Renal cortex interstitium (tissue), 11 donors: ENCODE results near the gene MBD3. TPM values are rescaled to one million over a fixed set of nuclear protein-coding genes. Genes with fewer than 3 reads are reported as not detected.
A peak's percentile ranks its signal among the peaks of the same experiment; 100 is the strongest.

Source experiments
- DNase-seq, 11 donors: peaks; one replicate each; pipeline ENCODE4 v3.0.0-alpha.2; 2013; ENCODE audit warnings: low read depth in 9 of 11, low spot score in 4 of 11; ENCODE audit errors: extremely low read depth in 1 of 11
- polyA plus RNA-seq, 3 donors: library from polyadenylated mRNA; unstranded; fragments of 120-200 nt; gene quantifications; one replicate each; pipeline ENCODE4 v1.2.1, GENCODE V29; 2013; ENCODE audit not compliant: insufficient read length in 3 of 3

The MBD3 gene
- polyA plus RNA-seq, 3 donors: 41.3 to 77.7 (median 68.6) TPM

DNA sequence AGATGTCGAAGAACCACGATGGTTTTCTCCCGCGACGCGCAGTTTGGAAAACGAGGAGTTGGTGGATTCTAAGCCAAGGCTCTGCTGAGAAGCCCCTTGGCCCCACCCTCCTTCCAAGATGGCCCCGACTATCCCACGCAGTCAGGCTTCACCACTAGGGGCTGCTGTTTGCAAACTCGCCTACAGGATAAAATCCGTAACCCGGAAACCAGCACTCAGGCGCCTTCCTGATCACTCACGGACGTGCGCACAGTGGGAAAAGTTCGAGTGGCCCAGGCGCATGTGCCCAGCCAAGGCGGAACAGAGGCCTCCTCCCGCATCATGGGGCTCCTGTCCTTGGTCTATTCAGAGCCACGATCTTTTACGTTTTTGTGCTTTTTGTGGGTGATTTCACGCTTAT lies 31.8 kb upstream of the MBD3 start:
- DNase-seq: peak in 9 of 11 donors; percentile 13 to 38 (median 35)

- DNase-seq: no peak
Measured at GRCh38 chr19:1622541-1622940, 29.9 kb upstream of the MBD3 start.

DNA sequence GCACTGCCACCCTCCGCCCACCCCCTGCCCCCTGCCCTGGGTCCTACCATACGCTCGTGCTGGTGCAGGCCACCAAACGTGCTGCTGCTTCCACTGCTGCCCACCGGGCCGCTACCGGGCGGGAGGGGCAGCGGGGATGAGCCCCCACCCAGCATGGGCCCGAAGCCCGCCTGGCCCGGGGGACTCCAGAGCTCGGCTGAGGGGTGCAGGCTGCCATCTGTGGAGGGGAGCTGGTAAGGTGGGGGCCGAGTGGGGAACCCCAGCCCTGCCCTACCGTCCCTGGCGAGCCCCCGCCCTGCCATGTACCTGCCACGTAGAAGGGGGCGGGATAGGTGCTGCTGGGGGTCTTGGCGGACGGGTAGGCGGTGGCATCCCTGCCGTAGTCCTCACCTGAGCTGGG lies 29.3 kb upstream of the MBD3 start:
- DNase-seq: no peak

- no peak for DNase-seq
Measured at GRCh38 chr19:1621574-1621973, 28.9 kb upstream of the MBD3 start.

GRCh38 chr19:1621021-1621420 lies 28.4 kb upstream of the MBD3 start:
- no peak for DNase-seq

DNA sequence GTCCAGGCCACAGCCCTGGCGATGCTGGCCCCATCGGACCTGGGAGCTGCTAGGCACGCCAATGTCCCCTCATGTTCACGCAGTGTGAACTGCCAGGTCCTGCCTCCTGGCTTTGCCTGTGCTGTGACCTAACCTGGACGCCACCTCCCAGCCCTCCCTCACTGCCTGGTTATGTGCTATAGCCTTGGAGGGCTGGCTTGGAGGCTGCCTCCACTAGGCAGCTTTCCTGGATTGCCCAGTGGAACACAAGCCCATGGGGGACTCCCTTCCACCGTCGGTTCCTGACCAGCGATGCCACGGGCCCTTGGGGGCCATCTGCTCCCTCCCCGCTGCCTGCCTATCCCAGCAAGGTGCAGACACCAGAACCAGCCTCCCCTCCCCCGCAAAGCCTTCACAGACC lies 27.8 kb upstream of the MBD3 start:
- no peak for DNase-seq

DNA sequence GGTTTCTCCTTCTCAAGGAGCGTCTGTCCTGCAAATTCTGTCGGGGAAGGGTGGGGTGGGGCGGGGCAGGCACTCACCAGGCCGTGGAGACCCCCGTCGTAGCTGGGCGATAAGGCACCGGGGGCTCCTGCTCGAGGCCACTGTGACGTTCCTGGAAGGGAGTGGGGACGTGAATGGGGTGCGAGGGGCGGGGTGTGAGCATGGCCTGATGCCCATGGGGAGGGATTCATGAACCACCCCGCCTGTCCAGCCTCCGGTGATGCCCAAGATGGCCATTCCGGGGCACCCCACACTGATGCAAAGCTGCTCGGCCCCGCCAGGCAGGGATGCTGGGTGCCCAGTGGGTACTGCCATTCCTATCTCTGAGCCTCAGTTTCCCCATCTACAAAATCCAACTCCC lies 27.0 kb upstream of the MBD3 start:
- DNase-seq: no peak

DNA sequence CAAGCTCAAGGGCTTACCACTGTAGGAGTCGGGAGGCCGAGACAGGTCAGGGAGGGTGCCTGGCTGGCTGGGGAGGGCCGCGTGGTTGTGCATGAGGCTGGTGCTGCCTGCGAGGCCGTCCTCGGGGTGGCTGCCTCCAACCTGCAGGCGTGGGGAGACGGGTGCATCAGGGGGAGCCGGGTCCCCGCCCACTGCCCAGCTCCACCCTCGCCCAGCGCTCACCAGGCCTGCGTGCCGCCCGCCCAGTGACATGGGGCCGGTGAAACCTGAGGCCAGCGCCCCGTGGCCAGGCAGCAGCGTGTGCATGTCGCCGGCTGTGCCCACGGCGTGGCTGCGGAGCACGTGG lies 26.4 kb upstream of the MBD3 start:
- no peak for DNase-seq

- peak in 1 of 11 donors; percentile 2 for DNase-seq
Measured at GRCh38 chr19:1618157-1619093, 25.8 kb upstream of the MBD3 start.

- DNase-seq: no peak
Measured at GRCh38 chr19:1616875-1617274, 24.2 kb upstream of the MBD3 start.

- DNase-seq: no peak
Measured at GRCh38 chr19:1616396-1616795, 23.7 kb upstream of the MBD3 start.

GRCh38 chr19:1615156-1615765 lies 22.6 kb upstream of the MBD3 start:
- DNase-seq: no peak

- DNase-seq: no peak
Measured at GRCh38 chr19:1613808-1614570, 21.3 kb upstream of the MBD3 start.

- DNase-seq: no peak
Measured at GRCh38 chr19:1613146-1613545, 20.5 kb upstream of the MBD3 start.

DNA sequence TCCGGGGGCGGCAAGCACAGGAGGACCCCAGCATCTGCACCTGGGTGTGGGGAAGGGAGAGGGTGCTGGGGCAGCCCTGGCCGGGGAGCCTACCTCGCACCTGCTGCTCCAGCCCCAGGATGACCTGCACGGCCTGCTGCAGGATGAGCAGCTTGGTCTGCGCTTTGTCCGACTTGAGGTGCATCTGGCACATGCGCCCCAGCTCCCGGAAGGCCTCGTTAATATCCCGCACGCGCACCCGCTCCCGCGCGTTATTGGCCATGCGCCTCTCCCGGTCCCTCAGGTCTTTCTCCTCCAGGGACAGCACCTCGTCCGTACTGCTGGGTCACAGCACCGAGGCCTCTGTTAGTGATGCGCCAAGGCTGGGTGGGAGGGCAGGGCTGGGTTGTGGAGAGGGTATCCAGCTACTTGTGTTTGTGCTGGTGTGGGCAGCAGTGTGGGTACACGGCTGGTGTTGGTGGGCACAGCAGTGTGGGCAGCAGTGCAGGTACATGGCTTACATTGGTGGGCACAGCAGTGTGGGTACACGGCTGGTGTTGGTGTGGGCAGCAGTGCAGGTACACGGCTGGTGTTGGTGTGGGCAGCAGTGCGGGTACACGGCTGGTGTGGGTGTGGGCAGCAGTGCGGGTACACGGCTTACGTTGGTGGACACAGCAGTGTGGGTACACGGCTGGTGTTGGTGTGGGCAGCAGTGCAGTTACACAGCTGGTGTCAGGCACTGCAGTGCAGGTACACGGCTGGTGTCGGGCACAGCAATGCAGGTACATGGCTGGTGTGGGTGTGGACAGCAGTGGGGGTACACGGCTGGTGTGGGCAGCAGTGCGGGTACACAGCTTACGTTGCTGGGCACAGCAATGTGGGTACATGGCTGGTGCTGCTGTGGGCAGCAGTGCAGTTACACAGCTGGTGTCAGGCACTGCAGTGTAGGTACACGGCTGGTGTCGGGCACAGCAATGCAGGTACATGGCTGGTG lies 19.7 kb upstream of the MBD3 start:
- no peak for DNase-seq

DNA sequence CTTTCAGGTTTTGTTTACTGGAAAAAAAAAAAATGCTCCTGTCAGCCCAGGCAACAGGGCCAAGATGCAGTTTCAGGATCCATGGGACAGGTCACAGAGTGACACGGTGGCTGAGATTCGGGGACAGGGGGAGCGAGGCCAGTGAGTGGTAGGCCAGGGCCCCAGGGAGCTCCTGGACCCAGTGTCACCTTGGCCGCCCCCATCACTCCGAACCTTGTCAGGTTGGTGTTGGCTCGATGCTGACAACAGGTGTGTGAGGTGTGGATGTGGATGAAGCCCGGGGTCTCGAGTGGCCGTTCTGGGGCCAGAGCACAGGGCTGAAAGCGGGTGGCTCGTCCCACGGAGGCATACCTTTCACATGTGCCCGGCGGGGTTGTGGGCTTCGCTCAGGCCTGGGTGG lies 18.7 kb upstream of the MBD3 start:
- DNase-seq: no peak

DNA sequence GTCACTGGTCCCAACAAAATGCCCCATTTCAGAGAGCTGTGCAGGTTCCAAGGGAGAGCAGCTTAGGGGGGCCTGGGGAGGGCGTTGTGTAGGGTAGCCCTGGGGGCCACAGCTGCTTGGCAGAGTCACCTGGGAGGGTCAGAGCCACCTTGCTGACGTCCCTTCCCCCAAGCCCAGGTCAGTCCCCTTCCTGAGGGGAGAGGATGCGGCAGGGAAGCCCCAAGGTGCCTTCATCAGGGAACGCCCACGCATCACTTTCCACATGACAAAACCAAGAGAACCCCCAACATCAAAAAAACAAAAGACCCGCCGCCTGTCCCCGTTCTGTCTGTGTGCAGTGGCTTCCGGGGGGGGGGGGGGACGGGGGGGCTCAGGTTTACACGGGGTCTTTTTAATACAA lies 17.9 kb upstream of the MBD3 start:
- no peak for DNase-seq

DNA sequence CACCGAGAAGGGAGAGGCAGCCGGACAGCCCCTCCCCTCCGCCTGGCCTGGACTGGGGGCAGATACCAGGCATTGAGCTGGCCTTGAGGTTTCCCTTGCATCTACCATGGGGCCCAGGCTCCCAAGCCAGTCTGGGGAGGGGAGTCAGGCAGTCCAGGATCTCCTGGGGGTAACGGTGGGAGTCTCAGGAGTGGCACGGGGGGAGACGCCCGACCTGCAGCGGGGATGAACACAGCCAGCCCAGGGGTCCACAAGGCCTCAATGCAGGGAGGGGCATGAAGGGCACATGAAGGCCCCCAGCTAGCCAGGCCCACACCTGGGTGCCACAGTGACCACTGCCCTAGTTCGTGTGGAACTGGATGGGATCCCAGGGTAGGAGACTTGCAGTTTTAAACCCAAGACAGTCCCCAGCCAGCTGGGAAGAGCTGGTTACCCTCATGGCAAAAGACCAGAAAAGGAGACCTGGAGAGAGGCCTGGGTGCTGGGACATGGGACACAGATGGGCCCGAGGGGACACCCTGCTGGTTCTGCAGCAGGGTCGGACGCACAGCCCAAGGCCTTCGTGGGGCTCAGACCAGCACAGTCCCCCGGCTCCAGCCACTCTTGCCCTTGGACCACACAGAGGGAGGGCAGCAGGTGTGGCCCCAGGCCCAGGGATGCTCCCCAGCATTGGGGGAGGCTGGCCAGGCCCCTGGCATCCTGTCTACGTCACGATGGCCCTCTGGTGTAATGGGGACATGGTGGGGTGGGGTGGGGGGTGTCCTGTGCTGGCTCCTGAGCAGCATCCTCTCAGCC lies 17.2 kb upstream of the MBD3 start:
- no peak for DNase-seq
